GM18951 (cell line): ENCODE data around the gene RBM26.
"Not testable (repeated sequence)": the region's sequence is repeated elsewhere in the genome, so short reads cannot be mapped to it uniquely, and the experiment has no call there.

Experiments
- POLR2A ChIP-seq: IDR thresholded peaks from 4 replicates; pipeline ENCODE4 v1.6.1; 2011; ENCODE audit warnings: mild to moderate bottlenecking; ENCODE audit not compliant: insufficient read length, insufficient read depth; ENCODE audit errors: extremely low read depth
- in situ Hi-C: fragments of 300-500 bp; cut with MboI; formaldehyde crosslinking; loops from one replicate; pipeline ENCODE4 v1.12.0; 2022; ENCODE audit warnings: low sequenced_read_pairs, mixed read lengths, inconsistent platforms; ENCODE audit not compliant: unreplicated experiment

Gene RBM26

DNA sequence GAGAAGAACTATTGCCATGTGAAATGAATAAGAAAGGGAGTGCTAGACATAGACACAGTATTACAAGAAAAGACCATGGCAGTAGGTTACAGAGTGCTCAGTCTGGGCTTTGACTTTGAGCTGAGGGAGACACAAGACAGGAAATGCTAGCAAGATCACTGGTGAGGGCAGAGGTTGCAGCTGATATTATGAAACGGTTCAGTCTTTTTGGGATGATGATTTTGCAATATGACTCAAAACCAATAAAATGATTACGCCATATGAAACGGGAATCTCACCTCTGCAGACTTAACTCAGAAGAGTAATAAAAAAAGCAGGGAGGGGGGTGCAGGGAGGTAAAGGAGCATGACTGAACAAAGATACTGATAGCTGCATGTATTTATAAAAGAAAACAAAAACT is 123.1 kb downstream of the RBM26 start:
- in situ Hi-C loops: no loop called here
- no peak for TF ChIP-seq POLR2A

DNA sequence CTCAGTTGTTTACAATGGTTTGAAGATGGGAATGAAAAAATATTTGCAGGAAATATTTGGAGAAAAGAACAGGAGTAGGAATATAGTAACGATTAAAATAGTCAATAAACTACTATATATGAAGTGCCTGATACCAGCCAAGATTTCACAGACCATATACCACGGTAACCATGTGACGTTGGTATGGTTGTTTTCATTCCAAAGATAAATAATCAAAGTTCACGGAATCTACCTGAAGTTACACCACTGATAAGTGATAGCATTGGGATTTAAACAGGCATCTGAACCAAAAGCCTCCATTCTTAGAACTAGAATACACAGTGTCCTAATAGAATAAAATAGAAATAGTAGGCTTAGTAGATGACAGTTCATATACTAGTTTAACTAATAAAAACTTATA is 123.5 kb downstream of the RBM26 start:
- in situ Hi-C loops: no loop called here
- TF ChIP-seq POLR2A: no peak

DNA sequence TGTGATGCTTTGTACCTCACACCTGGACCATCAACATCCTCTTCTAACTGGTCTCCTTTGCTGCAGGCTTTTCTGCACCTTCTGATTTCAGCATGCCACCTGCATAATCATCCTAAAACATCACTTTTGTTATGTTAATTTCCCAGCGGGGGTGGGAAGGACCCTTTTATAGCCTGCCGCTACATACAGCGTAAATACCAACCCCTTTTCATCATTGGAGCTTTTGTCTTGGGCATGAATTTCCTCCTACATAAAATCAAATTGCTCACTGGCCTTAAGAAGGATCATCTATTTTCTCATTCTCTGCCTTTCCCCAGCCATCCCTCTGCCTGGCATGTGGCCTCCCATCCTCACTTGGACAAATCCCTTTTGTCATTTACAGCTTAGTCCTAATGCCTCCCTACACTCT is 124.7 kb downstream of the RBM26 start:
- TF ChIP-seq POLR2A: no peak
- in situ Hi-C loops: no loop called here

DNA sequence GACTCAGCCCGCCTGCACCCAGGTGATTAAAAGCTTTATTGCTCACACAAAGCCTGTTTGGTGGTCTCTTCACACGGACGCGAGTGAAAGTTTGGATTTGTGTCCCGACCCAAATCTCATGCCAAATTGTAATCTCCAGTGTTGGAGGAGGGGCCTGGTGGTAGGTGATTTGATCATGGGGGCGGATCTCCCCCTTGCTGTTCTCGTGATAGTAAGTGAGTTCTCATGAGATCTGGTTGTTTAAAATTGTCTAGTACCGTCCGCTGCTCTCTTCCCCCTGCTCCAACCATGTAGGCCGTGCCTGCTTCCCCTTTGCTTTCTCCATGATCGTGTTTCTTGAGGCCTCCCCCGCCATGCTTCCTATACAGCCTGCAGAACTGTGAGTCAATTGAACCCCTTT is 126.3 kb downstream of the RBM26 start:
- in situ Hi-C loops: not testable (repeated sequence)

DNA sequence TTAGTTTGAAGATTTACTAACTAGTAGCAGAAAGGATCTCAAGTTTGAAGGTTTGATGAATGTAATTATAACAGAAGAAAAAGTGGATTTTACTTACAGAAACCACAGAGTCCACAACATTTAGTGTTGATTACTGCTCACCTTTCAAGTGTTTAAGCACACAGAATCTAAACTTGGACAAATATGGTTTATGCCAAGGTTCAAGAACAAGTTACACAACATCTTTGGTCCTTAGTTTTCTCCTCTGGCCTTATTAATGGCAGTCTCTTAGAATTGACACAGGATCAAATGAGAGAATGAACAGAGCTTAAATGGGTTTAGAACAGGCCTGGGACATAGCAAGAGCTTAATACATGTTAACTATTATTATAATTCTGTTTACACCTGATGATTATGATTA is 133.0 kb downstream of the RBM26 start:
- in situ Hi-C loops: no loop called here
- TF ChIP-seq POLR2A: no peak

DNA sequence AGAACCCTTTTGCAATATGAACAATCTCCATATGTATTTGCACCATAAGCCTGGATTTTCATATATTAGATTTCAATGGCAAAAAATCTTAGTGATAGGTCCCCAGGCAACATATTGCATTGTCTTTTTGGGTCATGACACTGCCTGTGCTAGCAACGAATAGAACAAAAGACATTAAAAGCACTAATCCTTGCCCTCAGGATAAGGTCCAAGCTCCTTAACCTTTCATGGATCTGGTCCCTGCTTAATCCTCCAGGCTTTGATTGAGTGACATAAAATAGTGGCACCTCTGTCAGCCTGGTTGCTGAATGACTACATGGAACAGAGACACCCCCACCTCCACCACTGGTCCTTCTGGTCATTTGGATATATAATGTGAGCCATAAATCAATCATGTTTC is 134.4 kb downstream of the RBM26 start:
- in situ Hi-C loops: no loop called here
- TF ChIP-seq POLR2A: no peak

DNA sequence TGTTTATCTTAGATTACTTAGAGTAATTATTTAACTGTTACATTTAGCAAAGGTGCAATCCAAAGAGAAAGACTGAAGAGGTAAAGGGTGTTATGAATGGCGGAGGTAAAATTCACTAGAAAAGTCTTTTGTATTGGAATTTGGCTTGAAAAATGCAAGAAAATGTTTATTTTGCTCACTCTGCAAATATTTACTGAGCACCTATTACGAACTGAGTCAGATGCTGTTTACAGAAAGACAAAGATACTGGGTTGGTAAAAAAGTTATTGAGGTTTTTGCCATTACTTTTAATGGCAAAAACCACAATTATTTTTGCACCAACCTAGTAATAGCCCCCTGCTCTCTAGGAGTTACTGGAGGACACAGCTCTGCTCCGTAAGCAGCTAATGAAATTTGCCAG is 135.2 kb downstream of the RBM26 start:
- in situ Hi-C loops: no loop called here
- no peak for TF ChIP-seq POLR2A
